Heart left ventricle (tissue), 13 donors: Measurements from ENCODE around the gene ALG8.

ENCODE experiments used
- POLR2A ChIP-seq, 2 donors: fragments of 450-650 bp; IDR thresholded peaks; one replicate each; pipeline ENCODE4 v1.6.1; 2017; ENCODE audit warnings: antibody characterized with exemption in 2 of 2, mild to moderate bottlenecking in 2 of 2, moderate library complexity in 2 of 2
- TF ChIP-seq, protein P1 (sequence below), 12 donors: fragments of 200-600 bp; sonication (generic) in 4 of 12; IDR thresholded peaks; one replicate each; pipeline versions ENCODE4 v1.5.0 to v1.8.0; 2018 to 2022; ENCODE audit warnings: antibody characterized with exemption in 12 of 12, mild to moderate bottlenecking in 5 of 12
- donor health status: ischemic (EF 13 %, LVEDD 7.1; RV severe dilation, severe dysfunction).
- donor health status: DM: no; HTN: yes; CAD: no.
- donor health status: DM: no; HTN: no; CAD: no.
- donor health status: ischemic (EF 25% LVEDD 6.9; RV normal size, moderate dysfunction).
- donor health status: ischemic (EF 25% LVEDD 5.7; RV mildly dilated, moderate dysfunction).
- donor health status: ischemic (EF 35%, LVEDD 5.7; RV mildly dilated, moderate dysfunction).
- donor health status: nonischemic (EF 11% LVEDD 7.7; RV severe dilation, severe dysfunction).
- donor health status: DM: yes; HTN: yes; CAD: no.
- donor health status: PGD.
- donor health status: ischemic (EF 29% LVEDD 5.4; RV normal size, mild dysfunction).
- donor health status: nonischemic (EF 23%, LVEDD 6.1; RV moderate dilation, normal function).

DNA sequence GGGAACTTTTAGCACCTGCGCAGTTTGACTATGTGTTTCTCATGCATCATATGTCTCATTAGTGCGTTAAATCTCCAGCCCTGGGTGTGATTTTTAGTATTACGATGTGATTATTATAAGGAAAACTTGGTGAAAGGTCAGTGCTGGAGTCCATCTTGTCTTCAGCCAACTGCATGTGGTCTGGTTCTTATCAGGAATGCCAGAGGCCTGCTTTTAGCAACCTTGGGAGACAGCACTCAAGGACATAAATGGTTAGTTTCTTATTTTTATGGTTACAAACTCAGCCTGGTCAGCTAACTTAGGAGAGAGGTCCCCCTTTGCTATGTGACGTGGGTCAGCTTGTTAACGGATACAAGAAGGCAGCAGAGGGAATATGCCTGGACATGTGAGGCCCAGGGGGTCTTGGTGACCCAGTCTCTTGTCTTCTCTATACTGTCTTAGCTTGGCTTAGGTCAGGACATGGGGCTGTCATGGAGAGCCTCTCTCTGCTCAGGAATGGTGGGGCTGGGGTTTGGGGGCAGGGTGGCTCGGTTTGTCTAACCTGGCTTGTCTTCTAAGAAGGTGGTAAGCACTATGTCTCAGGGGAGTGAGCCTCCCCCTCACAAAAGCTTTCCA lies 27.5 kb upstream of the ALG8 start:
- TF ChIP-seq, protein P1, sequence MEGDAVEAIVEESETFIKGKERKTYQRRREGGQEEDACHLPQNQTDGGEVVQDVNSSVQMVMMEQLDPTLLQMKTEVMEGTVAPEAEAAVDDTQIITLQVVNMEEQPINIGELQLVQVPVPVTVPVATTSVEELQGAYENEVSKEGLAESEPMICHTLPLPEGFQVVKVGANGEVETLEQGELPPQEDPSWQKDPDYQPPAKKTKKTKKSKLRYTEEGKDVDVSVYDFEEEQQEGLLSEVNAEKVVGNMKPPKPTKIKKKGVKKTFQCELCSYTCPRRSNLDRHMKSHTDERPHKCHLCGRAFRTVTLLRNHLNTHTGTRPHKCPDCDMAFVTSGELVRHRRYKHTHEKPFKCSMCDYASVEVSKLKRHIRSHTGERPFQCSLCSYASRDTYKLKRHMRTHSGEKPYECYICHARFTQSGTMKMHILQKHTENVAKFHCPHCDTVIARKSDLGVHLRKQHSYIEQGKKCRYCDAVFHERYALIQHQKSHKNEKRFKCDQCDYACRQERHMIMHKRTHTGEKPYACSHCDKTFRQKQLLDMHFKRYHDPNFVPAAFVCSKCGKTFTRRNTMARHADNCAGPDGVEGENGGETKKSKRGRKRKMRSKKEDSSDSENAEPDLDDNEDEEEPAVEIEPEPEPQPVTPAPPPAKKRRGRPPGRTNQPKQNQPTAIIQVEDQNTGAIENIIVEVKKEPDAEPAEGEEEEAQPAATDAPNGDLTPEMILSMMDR (IDR thresholded peaks at IDR 0.05), result no peak
- no peak for TF ChIP-seq POLR2A (IDR thresholded peaks at IDR 0.05)
